ENCODE data around the gene WWP2. TPM values are rescaled to one million over a fixed set of nuclear protein-coding genes. Genes with fewer than 3 reads are reported as not detected.
A peak's percentile ranks its signal among the peaks of the same experiment; 100 is the strongest.
"Not testable (repeated sequence)": the region's sequence is repeated elsewhere in the genome, so short reads cannot be mapped to it uniquely, and the experiment has no call there.

Gene WWP2
- 26.4 and 36.4 TPM in 2 replicates for total RNA-seq

DNA sequence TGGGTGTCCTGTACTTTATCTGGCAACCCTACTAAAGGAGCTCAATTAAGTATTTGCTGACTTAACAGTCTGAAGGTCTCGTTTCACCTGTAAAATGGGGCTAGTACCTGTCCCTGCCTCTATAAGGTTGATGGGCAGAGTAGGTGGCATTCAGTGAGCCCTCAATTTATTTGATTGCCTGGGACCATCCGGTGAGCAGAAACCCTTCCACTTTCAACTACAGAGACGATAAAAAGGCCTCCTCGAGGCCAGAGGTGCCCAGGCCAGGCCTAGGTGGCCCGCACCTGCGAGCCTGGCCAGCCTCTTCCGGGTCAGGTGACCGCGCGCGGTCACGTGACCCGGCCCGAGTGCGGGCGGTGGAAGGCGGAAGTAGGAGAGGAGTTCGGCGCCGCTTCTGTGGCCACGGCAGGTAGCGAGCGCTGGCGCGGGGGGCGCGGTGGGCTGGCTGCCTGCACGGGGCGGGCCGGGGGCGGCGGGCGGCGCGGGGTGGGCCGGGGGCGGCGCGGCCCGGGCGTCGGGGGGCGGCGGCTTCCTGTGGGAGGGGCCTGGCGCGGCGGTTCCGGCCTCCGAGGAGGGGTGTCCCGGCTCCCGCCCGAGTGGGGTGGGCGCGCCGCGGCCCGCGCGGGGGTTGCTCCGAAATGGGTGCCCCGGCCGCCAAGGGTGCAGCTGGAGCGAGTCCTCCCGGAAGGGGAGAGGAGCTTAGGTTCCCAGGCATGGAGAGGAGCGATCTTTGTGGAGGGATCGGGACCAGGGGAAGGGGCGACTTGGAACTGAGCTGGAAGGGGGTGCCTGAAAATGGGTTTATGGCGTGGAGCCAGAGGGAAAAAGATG, at the start of gene WWP2:
Gene WWP2, plus strand, starts transcription at position 350 of the 831 bp plus-strand sequence. CDS start 24,679 bp downstream, outside the sequence.
- DNase-seq (ENCODE audit: extremely low read depth, low read depth, low spot score), result no peak

DNA sequence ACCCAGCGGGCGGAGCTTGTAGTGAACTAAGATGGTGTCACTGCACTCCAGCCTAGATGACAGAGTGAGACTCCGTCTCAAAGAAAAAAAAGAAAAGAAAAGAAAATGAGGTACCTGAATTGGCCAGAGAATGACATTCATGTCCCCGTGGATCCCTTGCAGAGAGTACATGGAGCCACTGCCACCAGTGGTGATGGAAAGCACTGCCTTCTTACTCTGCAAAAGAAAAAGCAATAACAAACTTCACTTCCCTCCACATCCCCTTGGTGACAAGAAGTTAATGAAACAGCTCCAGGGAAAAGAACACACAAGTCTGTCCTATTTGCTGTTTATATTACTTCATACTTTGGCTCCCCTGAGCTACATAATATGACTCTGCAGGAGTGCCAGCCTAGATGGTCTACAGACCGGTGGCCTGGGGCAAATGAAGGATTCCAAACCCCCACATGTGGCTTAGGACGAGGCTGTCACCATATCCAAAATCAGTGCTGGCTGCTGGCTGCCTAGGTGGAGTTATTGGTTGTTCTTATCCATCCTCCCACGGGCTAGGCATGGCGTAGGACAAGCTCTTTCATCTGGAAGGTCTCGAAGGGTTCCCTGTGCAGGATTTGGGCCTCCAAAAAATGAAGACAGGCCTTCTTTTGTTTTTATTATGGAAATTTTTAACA, 49.1 kb upstream of the WWP2 start:
- no peak for DNase-seq (ENCODE audit: extremely low read depth, low read depth, low spot score)

- DNase-seq (ENCODE audit: extremely low read depth, low read depth, low spot score), result no peak
These were observed 45.1 kb upstream of the WWP2 start for GRCh38 chr16:69717066-69717465.

DNA sequence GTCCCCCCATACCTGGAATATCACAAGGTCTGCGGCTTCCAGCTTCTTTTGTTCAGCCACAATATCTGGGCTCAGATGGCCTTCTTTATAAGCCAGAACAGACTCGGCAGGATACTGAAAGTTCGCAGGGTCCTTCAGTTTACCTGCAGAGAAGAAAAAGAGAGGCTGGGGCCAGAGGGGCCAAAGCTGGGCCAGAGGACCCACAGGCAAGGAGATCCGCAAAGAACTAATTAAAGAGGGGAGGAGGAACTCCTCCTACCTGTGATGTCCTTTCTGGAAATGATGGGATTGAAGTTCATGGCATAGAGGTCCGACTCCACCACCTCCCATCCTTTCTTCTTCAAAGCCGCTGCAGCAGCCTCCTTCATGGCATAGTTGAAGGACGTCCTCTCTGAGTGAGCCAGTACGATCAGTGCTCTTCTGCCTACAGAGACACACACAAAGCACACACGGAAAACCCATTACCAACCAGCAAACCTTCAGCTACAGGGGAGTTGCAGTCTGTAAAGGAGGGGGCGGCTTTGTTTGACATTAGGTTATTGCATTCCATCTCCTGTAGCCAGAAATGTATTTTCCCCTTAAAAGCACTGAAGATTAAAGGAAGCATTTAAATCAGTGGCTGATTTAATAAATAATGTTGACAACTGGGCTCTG, 43.9 kb upstream of the WWP2 start:
- DNase-seq (ENCODE audit: extremely low read depth, low read depth, low spot score), result no peak

DNA sequence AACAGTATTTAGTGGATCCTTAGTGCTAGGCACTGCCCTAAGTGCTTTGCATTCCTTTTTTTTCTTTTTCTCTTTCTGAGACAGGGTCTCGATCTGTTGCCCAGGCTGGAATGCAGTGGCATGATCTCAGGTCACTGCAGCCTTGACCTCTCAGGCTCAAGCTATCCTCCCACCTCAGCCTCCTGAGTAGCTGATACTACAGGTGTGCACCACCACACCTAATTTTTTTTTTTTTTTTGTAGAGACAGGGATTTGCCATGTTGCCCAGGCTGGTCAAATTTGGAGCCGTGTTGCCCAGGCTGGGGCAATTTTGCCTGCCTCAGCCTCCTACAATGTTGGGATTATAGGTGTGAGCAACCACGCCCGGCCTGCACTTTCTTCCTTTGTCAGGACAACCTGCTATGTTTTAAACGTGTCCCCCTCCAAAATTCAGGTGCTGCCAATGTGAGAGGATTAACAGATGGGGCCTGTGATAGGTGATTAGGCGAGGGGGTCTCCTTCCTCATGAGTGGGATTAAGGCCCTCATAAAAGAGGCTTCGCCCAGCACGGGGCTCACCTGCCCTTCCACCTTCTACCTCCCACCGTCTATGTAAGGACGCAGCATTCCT, 41.2 kb upstream of the WWP2 start:
- DNase-seq (ENCODE audit: extremely low read depth, low read depth, low spot score), result no peak

- DNase-seq (ENCODE audit: extremely low read depth, low read depth, low spot score), result no peak
These were observed 40.6 kb upstream of the WWP2 start for GRCh38 chr16:69721441-69721957.

- DNase-seq (ENCODE audit: extremely low read depth, low read depth, low spot score), result no peak
These were observed 37.7 kb upstream of the WWP2 start for GRCh38 chr16:69724414-69724873.

- no peak for DNase-seq (ENCODE audit: extremely low read depth, low read depth, low spot score)
These were observed 37.1 kb upstream of the WWP2 start for GRCh38 chr16:69724981-69725479.

GRCh38 chr16:69725480-69726312, 36.4 kb upstream of the WWP2 start:
- no peak for DNase-seq (ENCODE audit: extremely low read depth, low read depth, low spot score)

- peak; percentile 73 for DNase-seq (ENCODE audit: extremely low read depth, low read depth, low spot score)
These were observed 35.6 kb upstream of the WWP2 start, which contains the start of gene NQO1 for GRCh38 chr16:69726313-69727060. Gene NQO1 (minus strand): TSS chr16:69726560. CDS start chr16:69726439, 121 bp downstream.

GRCh38 chr16:69727916-69728270, 34.2 kb upstream of the WWP2 start:
- no peak for DNase-seq (ENCODE audit: extremely low read depth, low read depth, low spot score)

GRCh38 chr16:69729030-69729429, 33.1 kb upstream of the WWP2 start:
- DNase-seq (ENCODE audit: extremely low read depth, low read depth, low spot score), result not testable (repeated sequence)

- not testable (repeated sequence) for DNase-seq (ENCODE audit: extremely low read depth, low read depth, low spot score)
These were observed 30.9 kb upstream of the WWP2 start for GRCh38 chr16:69731280-69731679.

DNA sequence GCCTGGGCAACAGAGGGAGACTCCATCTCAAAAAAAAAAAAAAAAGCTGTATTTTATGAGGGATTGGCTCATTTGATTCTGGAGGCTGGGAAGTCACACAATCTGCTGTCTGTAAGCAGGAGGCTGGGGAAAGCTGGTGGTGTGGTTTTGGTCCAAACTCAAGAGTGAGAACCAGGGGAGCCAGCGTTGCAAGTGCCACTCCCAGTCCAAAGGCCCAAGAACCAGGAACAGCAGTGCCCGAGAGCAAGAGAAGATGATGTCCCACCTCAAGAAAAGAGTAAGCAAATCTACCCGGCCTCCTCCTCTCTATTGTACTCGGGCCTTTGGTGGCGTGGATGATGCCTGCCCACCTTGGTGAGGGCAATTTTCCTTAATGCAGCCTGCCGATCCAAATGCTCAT, 30.0 kb upstream of the WWP2 start:
- DNase-seq (ENCODE audit: extremely low read depth, low read depth, low spot score), result no peak

DNA sequence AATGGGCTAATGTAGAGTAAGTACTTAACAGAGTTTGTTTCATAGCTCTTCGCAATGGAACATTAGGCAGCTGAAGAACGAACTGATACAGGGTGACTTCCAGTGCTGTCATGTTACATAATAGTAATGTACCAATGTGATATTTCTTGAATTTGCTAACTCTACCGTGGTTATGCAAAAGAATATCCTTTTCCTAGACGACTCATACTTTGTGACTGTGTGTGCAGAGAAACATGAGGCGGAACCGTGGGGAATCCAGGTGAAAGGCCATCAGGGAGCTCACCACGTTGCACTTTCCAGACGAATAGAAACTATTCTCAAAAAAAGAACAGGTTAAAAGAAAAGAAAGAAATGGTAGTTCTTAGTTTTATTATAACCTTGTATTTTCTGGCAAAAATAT, 20.6 kb upstream of the WWP2 start:
- no peak for DNase-seq (ENCODE audit: extremely low read depth, low read depth, low spot score)

DNA sequence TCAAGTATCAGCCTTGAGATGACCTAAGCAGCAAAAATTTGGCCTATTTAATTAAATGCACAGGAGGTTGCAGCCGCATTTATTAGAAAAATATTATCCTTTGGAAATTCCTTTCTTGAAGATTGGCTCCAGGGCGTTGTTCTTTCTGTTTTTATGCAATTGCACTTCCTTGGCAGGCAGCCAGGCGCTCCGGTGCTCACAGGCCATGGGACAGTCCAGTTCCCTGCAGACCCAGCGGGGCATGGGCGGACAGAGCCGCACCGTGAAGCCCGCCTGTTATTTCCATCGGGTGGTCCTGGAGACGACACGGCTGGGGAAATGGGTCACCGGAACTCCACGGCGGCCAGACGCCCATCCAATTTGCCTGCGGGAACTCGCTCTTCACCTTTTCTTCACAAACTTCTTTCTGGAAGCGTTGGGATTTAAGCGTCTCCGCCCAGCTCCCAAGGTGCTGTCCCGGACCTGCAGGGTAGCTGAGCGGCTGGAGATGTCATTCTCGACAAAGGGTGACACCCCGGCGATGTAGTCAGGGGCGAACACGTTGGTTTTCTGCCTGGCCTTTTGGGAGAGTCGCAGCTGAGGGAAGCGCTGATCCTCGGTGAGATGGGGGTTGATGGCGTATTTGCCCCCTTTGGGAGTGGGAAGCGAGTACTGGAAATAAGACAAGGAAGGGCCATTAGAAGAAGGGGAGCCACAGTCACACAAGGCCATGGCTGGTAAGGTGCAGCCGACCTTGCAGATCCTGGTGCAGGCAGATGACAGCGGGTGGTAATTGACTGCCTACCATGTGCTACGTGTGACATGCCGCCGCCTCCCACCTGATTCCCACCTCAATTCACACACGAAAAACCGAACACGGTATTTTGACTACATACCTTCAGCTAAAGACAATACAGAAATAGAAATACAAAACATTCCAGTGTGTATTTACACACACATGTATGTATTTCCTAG, 19.9 kb upstream of the WWP2 start:
- no peak for DNase-seq (ENCODE audit: extremely low read depth, low read depth, low spot score)

- DNase-seq (ENCODE audit: extremely low read depth, low read depth, low spot score), result no peak
These were observed 17.5 kb upstream of the WWP2 start for GRCh38 chr16:69744363-69745231.

All from glomerular endothelial cell (primary cell).